ENCODE results near the gene MRPS22. TPM values are rescaled to one million over a fixed set of nuclear protein-coding genes. Genes with fewer than 3 reads are reported as not detected.

Gene MRPS22
- polyA plus RNA-seq, 1 experiment: 68.4 TPM

DNA sequence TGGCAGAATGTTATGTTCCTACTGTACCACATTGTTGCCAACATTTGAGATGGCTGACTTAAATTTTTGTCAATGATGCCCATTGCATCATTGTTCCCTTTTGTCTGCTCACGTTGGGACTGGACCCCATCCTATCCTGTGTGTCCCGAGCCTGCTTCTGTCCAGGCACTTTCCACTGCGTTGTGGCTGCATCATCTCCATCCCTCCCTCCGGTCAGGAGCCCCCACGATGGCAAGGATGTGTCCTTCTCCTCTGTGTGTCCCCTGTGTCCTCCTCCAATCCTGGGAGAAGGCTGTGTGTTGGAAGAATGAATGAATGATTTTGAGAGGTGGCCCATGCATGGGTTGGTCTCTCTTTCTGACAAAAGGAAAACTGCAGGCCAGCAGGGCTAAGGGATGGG lies 19.4 kb upstream of the MRPS22 start:
- H3K27ac ChIP-seq (ENCODE audit: low read depth, low read length): no peak overlapping the region

DNA sequence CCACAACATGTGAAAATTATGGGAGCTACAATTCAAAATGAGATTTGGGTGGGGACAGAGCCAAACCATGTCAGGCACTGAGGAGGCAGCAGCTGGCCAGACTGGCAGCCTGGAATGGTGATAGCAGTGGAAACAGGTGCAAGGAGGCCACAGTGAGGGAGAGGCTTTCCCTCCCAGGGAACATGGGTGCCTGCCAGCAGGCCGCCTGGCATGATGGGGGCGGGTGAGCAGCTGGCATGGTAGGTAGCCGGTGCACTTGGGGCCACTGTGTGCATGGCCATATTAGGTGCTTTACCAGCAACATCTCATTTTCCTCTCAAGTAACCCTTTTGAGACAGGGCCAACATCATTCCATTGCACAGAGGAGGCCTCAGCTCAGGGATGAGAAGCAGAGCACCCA lies 18.3 kb upstream of the MRPS22 start:
- POLR2A ChIA-PET: no interaction called here
- CTCF ChIA-PET: interaction anchor here (1.2 to 2.9 kb wide), 3 partner anchors 28 to 402 kb away, joined by 3 to 19 read pairs (median 6); no protein-coding TSS in a partner anchor
- DNase-seq (ENCODE audit: low read depth, low spot score): no peak

More for the DNA sequence above, 19.4 kb upstream of the MRPS22 start:
- ChIA-PET POLR2A (no interaction called here), CTCF (interaction anchor here (2.9 kb wide), 1 partner anchor 212 kb away, joined by 19 read pairs; no protein-coding TSS in a partner anchor)
- Histone ChIP-seq H3K4me3 (ENCODE audit: low read depth, low read length) (no peak overlapping the region), H3K27me3 (ENCODE audit: control insufficient read depth, insufficient read depth, low read length) (peaks cover 5% of the 10 kb centered on the region), H3K9me3 (ENCODE audit: control insufficient read depth, insufficient read depth, low read length) (peaks cover 4% of the 10 kb centered on the region; the same call in 1 of the 2 replicates)
- DNase-seq (ENCODE audit: low read depth, low spot score): no peak
- no peak for TF ChIP-seq CTCF (IDR thresholded peaks at IDR 0.05; ENCODE audit: low read depth, low read length)

DNA sequence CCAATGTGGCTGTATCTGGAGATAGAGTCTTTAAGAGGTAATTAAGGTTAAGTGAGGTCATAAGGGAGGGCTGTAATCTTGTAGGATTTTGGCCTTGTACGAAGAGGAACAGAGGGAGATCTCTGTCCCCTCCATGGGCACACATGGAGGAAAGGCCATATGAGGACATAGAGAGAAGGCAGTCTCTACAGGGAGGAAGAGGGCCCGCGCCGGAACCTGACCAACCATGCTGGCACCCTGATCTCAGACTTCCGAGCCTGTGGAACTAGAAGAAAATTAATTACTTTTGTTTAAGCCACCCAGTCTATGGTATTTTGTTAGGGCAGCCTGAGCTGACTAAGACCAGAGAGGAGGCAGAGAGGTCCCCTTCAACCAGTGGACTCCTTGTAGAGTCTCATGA lies 17.7 kb upstream of the MRPS22 start:
- ChIA-PET POLR2A (no interaction called here), CTCF (interaction anchor here (1.0 to 2.9 kb wide), 5 partner anchors 10 to 402 kb away, joined by 3 to 19 read pairs (median 5); no protein-coding TSS in a partner anchor)
- H3K9me3 ChIP-seq (ENCODE audit: control insufficient read depth, insufficient read depth, low read length): peaks cover 4% of the 10 kb centered on the region; the same call in 1 of the 2 replicates
- no peak overlapping the region for H3K4me3 ChIP-seq (ENCODE audit: low read depth, low read length)
- H3K27ac ChIP-seq (ENCODE audit: low read depth, low read length): no peak overlapping the region
- no peak for DNase-seq (ENCODE audit: low read depth, low spot score)
- peaks cover 9% of the 10 kb centered on the region for H3K27me3 ChIP-seq (ENCODE audit: control insufficient read depth, insufficient read depth, low read length)
- TF ChIP-seq CTCF (IDR thresholded peaks at IDR 0.05; ENCODE audit: low read depth, low read length): no peak

More for the DNA sequence above, 18.3 kb upstream of the MRPS22 start:
- H3K27me3 ChIP-seq (ENCODE audit: control insufficient read depth, insufficient read depth, low read length): peaks cover 5% of the 10 kb centered on the region
- H3K27ac ChIP-seq (ENCODE audit: low read depth, low read length): no peak overlapping the region
- no peak overlapping the region for H3K4me3 ChIP-seq (ENCODE audit: low read depth, low read length)
- TF ChIP-seq CTCF (IDR thresholded peaks at IDR 0.05; ENCODE audit: low read depth, low read length): no peak
- peaks cover 4% of the 10 kb centered on the region; the same call in 1 of the 2 replicates for H3K9me3 ChIP-seq (ENCODE audit: control insufficient read depth, insufficient read depth, low read length)

DNA sequence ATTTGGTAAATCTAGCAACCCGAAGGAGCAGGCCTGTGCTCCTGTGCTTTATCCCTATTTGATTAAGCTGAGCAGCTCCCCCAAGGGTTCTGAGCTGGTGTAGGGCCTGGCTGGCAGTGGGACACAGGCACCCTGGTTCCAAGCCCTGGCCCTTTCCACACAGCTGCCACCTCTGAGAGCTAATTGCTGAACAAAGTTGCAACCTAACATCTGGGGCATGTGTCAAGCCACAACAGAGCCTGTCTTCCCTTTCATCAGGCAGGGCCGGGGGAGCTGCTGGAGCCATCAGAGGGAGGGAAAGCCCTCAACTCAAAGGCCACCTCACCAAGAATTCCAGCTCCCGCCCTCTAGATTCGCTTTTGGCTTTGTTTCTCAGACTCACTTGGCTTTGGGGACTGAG lies 17.1 kb upstream of the MRPS22 start:
- ChIA-PET CTCF (interaction anchor here (0.5 to 2.9 kb wide), 6 partner anchors 11 to 411 kb away, joined by 3 to 19 read pairs (median 4); no protein-coding TSS in a partner anchor), POLR2A (no interaction called here)
- TF ChIP-seq CTCF (IDR thresholded peaks at IDR 0.05; ENCODE audit: low read depth, low read length): no peak

GRCh38 chr3:139327231-139327630 lies 16.6 kb upstream of the MRPS22 start:
- POLR2A ChIA-PET: no interaction called here
- CTCF ChIA-PET: interaction anchor here (0.5 to 6.0 kb wide), 6 partner anchors 11 to 412 kb away, joined by 3 to 140 read pairs (median 6); no protein-coding TSS in a partner anchor

More for the DNA sequence above, 17.1 kb upstream of the MRPS22 start:
- Histone ChIP-seq H3K27ac (ENCODE audit: low read depth, low read length) (no peak overlapping the region), H3K4me3 (ENCODE audit: low read depth, low read length) (no peak overlapping the region), H3K9me3 (ENCODE audit: control insufficient read depth, insufficient read depth, low read length) (peaks cover 4% of the 10 kb centered on the region; the same call in 1 of the 2 replicates), H3K27me3 (ENCODE audit: control insufficient read depth, insufficient read depth, low read length) (peaks cover 13% of the 10 kb centered on the region)
- no peak for DNase-seq (ENCODE audit: low read depth, low spot score)

More at GRCh38 chr3:139327231-139327630, 16.6 kb upstream of the MRPS22 start:
- H3K4me3 ChIP-seq (ENCODE audit: low read depth, low read length): no peak overlapping the region
- no peak for DNase-seq (ENCODE audit: low read depth, low spot score)
- TF ChIP-seq CTCF (IDR thresholded peaks at IDR 0.05; ENCODE audit: low read depth, low read length): no peak
- no peak overlapping the region for H3K27ac ChIP-seq (ENCODE audit: low read depth, low read length)
- peaks cover 13% of the 10 kb centered on the region for H3K27me3 ChIP-seq (ENCODE audit: control insufficient read depth, insufficient read depth, low read length)
- peaks cover 4% of the 10 kb centered on the region; the same call in 1 of the 2 replicates for H3K9me3 ChIP-seq (ENCODE audit: control insufficient read depth, insufficient read depth, low read length)

All from AG04450 (cell line).